HepG2 (cell line): Measurements from ENCODE around the gene RGS10. TPM values are rescaled to one million over a fixed set of nuclear protein-coding genes. Genes with fewer than 3 reads are reported as not detected.

Experiments
- ATAC-seq: fragments of 200-7000 bp; cut with Tn5 transposase; 3 replicates; pipeline ENCODE4 v1.9.1; 2020; ENCODE audit warnings: mild to moderate bottlenecking, moderate library complexity
- BruUV-seq: library from RNA; stranded (reverse); fragments of 400-500 nt; replicated peaks from 2 replicates; lab custom pipeline; 2021; lab: Mats Ljungman, UMichigan
- CTCF ChIA-PET: fragments of 300-600 bp; formaldehyde crosslinking; extraction: SDS; loops from one replicate; lab custom pipeline; 2021; ENCODE audit warnings: low total read pairs, inconsistent platforms, low intra/inter-chr PET ratio; lab: Yijun Ruan, JAX
- POLR2A ChIA-PET: fragments of 350-600 bp; sonication (Branson Sonifier 250); formaldehyde crosslinking; loops from one replicate; lab custom pipeline; 2020; ENCODE audit warnings: antibody characterized with exemption, inconsistent platforms; lab: Yijun Ruan, JAX
- DNase-seq: peaks from one replicate; pipeline ENCODE4 v3.0.0-alpha.2; 2015; ENCODE audit warnings: low spot score
- FAIRE-seq: peaks from 3 replicates; lab custom pipeline; 2011; peaks lifted over from hg19 to GRCh38; lab: Jason Lieb, UNC
- H2AFZ ChIP-seq: one replicate; pipeline ENCODE4 v1.6.1; 2011; ENCODE audit warnings: low read length, inconsistent platforms
- H3K27ac ChIP-seq: fragments of 300-600 bp; 3 replicates; pipeline ENCODE4 v1.8.0; 2011; ENCODE audit warnings: mixed run types, mild to moderate bottlenecking, mixed read lengths, low read length, inconsistent platforms; ENCODE audit not compliant: insufficient read depth; ENCODE audit errors: extremely low read length
- H3K27me3 ChIP-seq, 2 experiments: fragments of 200-600 bp in 1 of 2; 2 replicates in 1 of 2; 3 replicates in 1 of 2; pipeline versions ENCODE4 v1.6.0 to v1.8.0; 2011; ENCODE audit warnings: low read length in 2 of 2, mild to moderate bottlenecking in 2 of 2, moderate library complexity in 2 of 2, inconsistent platforms in 1 of 2; ENCODE audit not compliant: insufficient read depth in 2 of 2, control insufficient read depth in 1 of 2
- H3K36me3 ChIP-seq, 2 experiments: fragments of 200-600 bp in 1 of 2; replicated peaks in 1 of 2; 2 replicates in 1 of 2; 3 replicates in 1 of 2; pipeline versions ENCODE4 v1.5.1 to v1.8.0; 2011; ENCODE audit warnings: low read length in 2 of 2, inconsistent platforms in 1 of 2; ENCODE audit not compliant: insufficient read depth in 2 of 2, control insufficient read depth in 1 of 2
- H3K4me1 ChIP-seq: 2 replicates; pipeline ENCODE4 v1.5.1; 2012; ENCODE audit warnings: low read length, inconsistent platforms; ENCODE audit not compliant: insufficient read depth
- H3K4me2 ChIP-seq: 2 replicates; pipeline ENCODE4 v1.6.0; 2011; ENCODE audit warnings: low read depth, low read length, inconsistent platforms
- H3K4me3 ChIP-seq, 3 experiments: fragments of 200-600 bp in 1 of 3; sonication (generic), shearing (Covaris generic) in 1 of 3; replicated peaks in 1 of 3; 2 replicates each; pipeline ENCODE4 v1.5.1; 2011 to 2016; ENCODE audit warnings: low read length in 3 of 3, inconsistent platforms in 2 of 3, low read depth in 2 of 3, mild to moderate bottlenecking in 2 of 3, control low read depth in 1 of 3, mixed read lengths in 1 of 3; ENCODE audit not compliant: insufficient read depth in 1 of 3
- H3K79me2 ChIP-seq: one replicate; pipeline ENCODE4 v1.6.1; 2011; ENCODE audit warnings: low read length, inconsistent platforms; ENCODE audit not compliant: insufficient read depth
- H3K9ac ChIP-seq: 2 replicates; pipeline ENCODE4 v1.6.0; 2011; ENCODE audit warnings: mild to moderate bottlenecking, low read depth, low read length, inconsistent platforms; ENCODE audit not compliant: insufficient read depth
- H3K9me3 ChIP-seq: 2 replicates; pipeline ENCODE4 v1.5.1; 2012; ENCODE audit warnings: mild to moderate bottlenecking, low read length
- H4K20me1 ChIP-seq: 2 replicates; pipeline ENCODE4 v1.6.0; 2011; ENCODE audit warnings: inconsistent platforms, mild to moderate bottlenecking, low read length, moderate library complexity; ENCODE audit not compliant: insufficient read depth
- CREB1 ChIP-seq, 2 experiments: fragments of 450-650 bp in 1 of 2; IDR thresholded peaks; 2 replicates each; pipeline ENCODE4 v1.6.1; 2016 to 2017; ENCODE audit warnings: control low read depth in 1 of 2, mild to moderate bottlenecking in 1 of 2, missing compliant biosample characterization in 1 of 2, missing genetic modification characterization in 1 of 2
- FOSL2 ChIP-seq: sonication (generic); formaldehyde crosslinking; IDR thresholded peaks from 2 replicates; pipeline ENCODE4 v1.4.0; 2020; ENCODE audit warnings: missing genetic modification reagents
- FOXA3 ChIP-seq: IDR thresholded peaks from 2 replicates; pipeline ENCODE4 v1.6.1; 2016; ENCODE audit warnings: missing genetic modification reagents, missing compliant biosample characterization
- HDAC2 ChIP-seq: sonication (generic); formaldehyde crosslinking; IDR thresholded peaks from 2 replicates; pipeline ENCODE4 v1.4.0; 2020; ENCODE audit warnings: missing genetic modification reagents
- LCORL ChIP-seq, 2 experiments: fragments of 450-650 bp in 1 of 2; sonication (generic) in 1 of 2; formaldehyde crosslinking in 1 of 2; IDR thresholded peaks; 2 replicates each; pipeline versions ENCODE4 v1.5.0 to v1.6.1; 2017 to 2020; ENCODE audit warnings: antibody characterized with exemption in 1 of 2, missing genetic modification reagents in 1 of 2
- TCF7 ChIP-seq: sonication (generic); IDR thresholded peaks from 2 replicates; pipeline ENCODE4 v1.6.1; 2016; ENCODE audit warnings: antibody characterized with exemption, low read depth
- ZNF7 ChIP-seq: IDR thresholded peaks from 2 replicates; pipeline ENCODE4 v1.6.1; 2016; ENCODE audit warnings: missing biosample characterization, missing genetic modification reagents
- WGBS: methylation state at CpG from one replicate; pipeline ENCODE4 v1.1.6; 2017; ENCODE audit warnings: low lambda C conversion rate; 5-methylcytosine and 5-hydroxymethylcytosine counted together
- in situ Hi-C: cut with HindIII; loops from 2 replicates; pipeline ENCODE4 v1.10.0; 2017; ENCODE audit warnings: low pct_unique_long_range_greater_than_20kb; ENCODE audit not compliant: extremely low pct_ligation_motif_present
- intact Hi-C: fragments of 100-400 bp; cut with micrococcal nuclease; formaldehyde crosslinking; loops from one replicate; pipeline ENCODE4 v1.10.0; 2022; ENCODE audit not compliant: unreplicated experiment
- polyA plus RNA-seq, 8 experiments: library from polyadenylated mRNA; depleted of rRNA in 3 of 8; stranded (reverse) in 7 of 8; unstranded in 1 of 8; fragments of >200 nt; fragmentation: Illumina TruSeq in 4 of 8; extraction: Trizol in 4 of 8; gene quantifications; 2 replicates each; pipeline versions ENCODE4 v1.2.1 to v1.2.3, GENCODE V29; 2011 to 2016; ENCODE audit warnings: low read depth in 4 of 8, missing spikeins in 1 of 8, mixed read lengths in 1 of 8; ENCODE audit not compliant: insufficient read depth in 1 of 8
- total RNA-seq, 5 experiments: library from RNA; depleted of rRNA; stranded (reverse); fragments of >200 nt; fragmentation: Illumina TruSeq; extraction: Trizol; gene quantifications; 2 replicates each; pipeline ENCODE4 v1.2.3, GENCODE V29; 2016; ENCODE audit warnings: low read depth in 1 of 5
- TF ChIP-seq, protein P1 (sequence below): sonication (generic); formaldehyde crosslinking; IDR thresholded peaks from 2 replicates; pipeline ENCODE4; 2020; ENCODE audit warnings: missing genetic modification reagents, mild to moderate bottlenecking, borderline replicate concordance
- TF ChIP-seq, protein P2 (sequence below): fragments of 450-650 bp; IDR thresholded peaks from 2 replicates; pipeline ENCODE4 v1.6.1; 2016

The RGS10 gene
- total and polyA plus RNA-seq, 2 of the 13 experiments (the other 11 are each of a cell fraction or from before 2014, with no cell fraction given), result 1.7 to 5.1 TPM

DNA sequence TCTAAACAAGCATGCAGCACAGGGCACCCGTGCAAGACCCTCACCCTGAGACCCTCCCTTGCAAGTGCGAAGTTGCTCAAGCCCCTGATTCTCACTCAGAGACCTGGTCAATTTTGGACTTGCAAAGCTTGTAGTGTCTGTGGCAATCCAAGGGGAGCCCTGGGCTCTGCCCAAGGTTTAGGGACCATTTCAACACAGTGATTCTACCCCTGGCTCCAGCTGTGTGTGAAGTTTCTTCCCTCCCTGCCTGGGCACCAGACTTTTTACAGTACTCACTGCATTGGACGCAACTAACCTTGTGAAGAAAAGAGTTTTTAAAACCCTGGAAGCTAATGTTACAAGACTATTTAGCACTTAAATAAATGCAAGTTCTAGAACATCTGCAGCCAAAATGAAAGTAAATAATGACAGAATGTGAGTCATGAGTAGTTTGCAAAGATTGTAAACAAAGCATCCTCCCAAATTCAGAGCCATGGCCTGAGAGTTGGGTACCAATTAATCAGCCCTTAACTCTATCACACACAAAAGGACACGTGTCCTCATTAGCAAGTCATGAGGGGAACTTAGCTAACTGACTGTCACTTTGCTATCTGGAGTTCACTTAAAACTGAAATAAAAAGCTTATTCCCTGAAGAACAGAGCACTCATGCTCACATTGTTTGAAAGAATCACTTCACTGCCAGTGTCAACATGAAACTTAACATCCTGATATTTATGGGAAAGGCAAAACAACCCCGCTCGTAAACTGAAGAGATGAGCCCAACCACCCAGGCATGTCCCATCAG, 48.1 kb downstream of the RGS10 start:
- ChIA-PET CTCF (no interaction called here), POLR2A (no interaction called here)
- H3K36me3 ChIP-seq, result no peaks in the 10 kb centered on the region
- no peak overlapping the region for H3K27ac ChIP-seq
- H3K4me1 ChIP-seq, result peaks cover 54% of the 10 kb centered on the region
- no peak overlapping the region for H2AFZ ChIP-seq
- no peaks in the 10 kb centered on the region for H4K20me1 ChIP-seq
- intact Hi-C loops (loop anchor here (5.0 kb wide), 1 partner anchor 48 kb away; the partner anchor contains the start of gene RGS10), in situ Hi-C loops (loop anchor here (5.0 kb wide), 1 partner anchor 47 kb away; no protein-coding TSS in a partner anchor)
- no TSS peak for BruUV-seq
- TF ChIP-seq, protein P1, sequence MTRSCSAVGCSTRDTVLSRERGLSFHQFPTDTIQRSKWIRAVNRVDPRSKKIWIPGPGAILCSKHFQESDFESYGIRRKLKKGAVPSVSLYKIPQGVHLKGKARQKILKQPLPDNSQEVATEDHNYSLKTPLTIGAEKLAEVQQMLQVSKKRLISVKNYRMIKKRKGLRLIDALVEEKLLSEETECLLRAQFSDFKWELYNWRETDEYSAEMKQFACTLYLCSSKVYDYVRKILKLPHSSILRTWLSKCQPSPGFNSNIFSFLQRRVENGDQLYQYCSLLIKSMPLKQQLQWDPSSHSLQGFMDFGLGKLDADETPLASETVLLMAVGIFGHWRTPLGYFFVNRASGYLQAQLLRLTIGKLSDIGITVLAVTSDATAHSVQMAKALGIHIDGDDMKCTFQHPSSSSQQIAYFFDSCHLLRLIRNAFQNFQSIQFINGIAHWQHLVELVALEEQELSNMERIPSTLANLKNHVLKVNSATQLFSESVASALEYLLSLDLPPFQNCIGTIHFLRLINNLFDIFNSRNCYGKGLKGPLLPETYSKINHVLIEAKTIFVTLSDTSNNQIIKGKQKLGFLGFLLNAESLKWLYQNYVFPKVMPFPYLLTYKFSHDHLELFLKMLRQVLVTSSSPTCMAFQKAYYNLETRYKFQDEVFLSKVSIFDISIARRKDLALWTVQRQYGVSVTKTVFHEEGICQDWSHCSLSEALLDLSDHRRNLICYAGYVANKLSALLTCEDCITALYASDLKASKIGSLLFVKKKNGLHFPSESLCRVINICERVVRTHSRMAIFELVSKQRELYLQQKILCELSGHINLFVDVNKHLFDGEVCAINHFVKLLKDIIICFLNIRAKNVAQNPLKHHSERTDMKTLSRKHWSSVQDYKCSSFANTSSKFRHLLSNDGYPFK (CRISPR knock-in tag), result no peak
- TF ChIP-seq HDAC2 (CRISPR knock-in tag) (no peak), LCORL (IDR thresholded peaks at IDR 0.05) (no peak), LCORL (CRISPR knock-in tag; IDR thresholded peaks at IDR 0.05) (peak; percentile 25; the same call in 1 of the 2 replicates), ZNF7 (CRISPR knock-in tag) (no peak), FOSL2 (CRISPR knock-in tag) (peak; percentile 69), FOXA3 (CRISPR knock-in tag) (peak; percentile 48), CREB1 (IDR thresholded peaks at IDR 0.05) (no peak), CREB1 (CRISPR knock-in tag; IDR thresholded peaks at IDR 0.05) (no peak), TCF7 (no peak)
- TF ChIP-seq, protein P2, sequence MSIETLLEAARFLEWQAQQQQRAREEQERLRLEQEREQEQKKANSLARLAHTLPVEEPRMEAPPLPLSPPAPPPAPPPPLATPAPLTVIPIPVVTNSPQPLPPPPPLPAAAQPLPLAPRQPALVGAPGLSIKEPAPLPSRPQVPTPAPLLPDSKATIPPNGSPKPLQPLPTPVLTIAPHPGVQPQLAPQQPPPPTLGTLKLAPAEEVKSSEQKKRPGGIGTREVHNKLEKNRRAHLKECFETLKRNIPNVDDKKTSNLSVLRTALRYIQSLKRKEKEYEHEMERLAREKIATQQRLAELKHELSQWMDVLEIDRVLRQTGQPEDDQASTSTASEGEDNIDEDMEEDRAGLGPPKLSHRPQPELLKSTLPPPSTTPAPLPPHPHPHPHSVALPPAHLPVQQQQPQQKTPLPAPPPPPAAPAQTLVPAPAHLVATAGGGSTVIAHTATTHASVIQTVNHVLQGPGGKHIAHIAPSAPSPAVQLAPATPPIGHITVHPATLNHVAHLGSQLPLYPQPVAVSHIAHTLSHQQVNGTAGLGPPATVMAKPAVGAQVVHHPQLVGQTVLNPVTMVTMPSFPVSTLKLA, result peak; percentile 59
- DNase-seq (no peak), FAIRE-seq (no peak), ATAC-seq (no peak)
- 22% methylated on average over 4 of the region's 6 CpGs for WGBS
- H3K4me3 ChIP-seq, result no peak overlapping the region
- no peak overlapping the region for H3K9ac ChIP-seq
- H3K4me2 ChIP-seq, result no peak overlapping the region
- H3K79me2 ChIP-seq, result no peaks in the 10 kb centered on the region
- peaks cover 0 to 4% of the 10 kb centered on the region in 2 experiments; a peak in 1 of 5 replicates for H3K27me3 ChIP-seq
- H3K9me3 ChIP-seq, result no peaks in the 10 kb centered on the region
